DND-41 (cell line): ENCODE measurements around the gene ESRP2.

Source experiments
- CTCF ChIP-seq: IDR thresholded peaks from 2 replicates; pipeline ENCODE4 v1.5.1; 2012; ENCODE audit warnings: borderline replicate concordance, low read length, moderate library complexity, mild to moderate bottlenecking; ENCODE audit not compliant: poor library complexity, severe bottlenecking; ENCODE audit errors: extremely low read depth
- EZH2 ChIP-seq: IDR thresholded peaks from 3 replicates; pipeline ENCODE4 v1.6.1; 2012; ENCODE audit warnings: borderline replicate concordance, low read depth, mild to moderate bottlenecking, moderate library complexity, low read length, inconsistent platforms; ENCODE audit not compliant: severe bottlenecking

- TF ChIP-seq EZH2, result no peak
- TF ChIP-seq CTCF, result no peak
These were observed 12.0 kb upstream of the ESRP2 start for GRCh38 chr16:68247932-68248331.
